Skeletal muscle tissue (tissue), 4 donors: ENCODE results near the gene IGFBP5. TPM values are rescaled to one million over a fixed set of nuclear protein-coding genes. Genes with fewer than 3 reads are reported as not detected.

ENCODE experiments used
- H3K27ac ChIP-seq: one replicate; pipeline ENCODE4 v1.7.0; 2013; ENCODE audit warnings: mild to moderate bottlenecking, low read depth, low read length, inconsistent platforms
- H3K27me3 ChIP-seq, 3 donors: one replicate each; pipeline ENCODE4 v1.7.0; 2013; ENCODE audit warnings: low read length in 3 of 3; ENCODE audit not compliant: control insufficient read depth in 3 of 3, insufficient read depth in 3 of 3
- H3K36me3 ChIP-seq, 3 donors: one replicate each; pipeline ENCODE4 v1.7.0; 2013; ENCODE audit warnings: low read length in 3 of 3; ENCODE audit not compliant: control insufficient read depth in 3 of 3, insufficient read depth in 3 of 3
- H3K4me1 ChIP-seq, 3 donors: one replicate each; pipeline ENCODE4 v1.7.0; 2013; ENCODE audit warnings: low read length in 3 of 3, mild to moderate bottlenecking in 3 of 3; ENCODE audit not compliant: control insufficient read depth in 3 of 3, insufficient read depth in 3 of 3
- H3K4me3 ChIP-seq, 3 donors: one replicate each; pipeline ENCODE4 v1.7.0; 2013; ENCODE audit warnings: low read length in 3 of 3
- H3K9ac ChIP-seq, 3 donors: one replicate each; pipeline ENCODE4 v1.7.0; 2013; ENCODE audit warnings: low read length in 3 of 3, mild to moderate bottlenecking in 3 of 3, moderate library complexity in 2 of 3, low read depth in 1 of 3
- H3K9me3 ChIP-seq, 3 donors: one replicate each; pipeline ENCODE4 v1.7.0; 2013; ENCODE audit warnings: low read length in 3 of 3; ENCODE audit not compliant: control insufficient read depth in 3 of 3
- total RNA-seq: library from RNA; depleted of rRNA; stranded (reverse); fragments of >200 nt; gene quantifications from one replicate; pipeline ENCODE4 v1.2.3, GENCODE V29; 2014
- donor health status: Osteomylitis.

Gene IGFBP5
- total RNA-seq, 1 donor from 2014 or later = 260 TPM

- Histone ChIP-seq H3K4me1 (peaks cover 11 to 20% (median 17%) of the 10 kb centered on the region in 3 donors), H3K27ac (no peak overlapping the region), H3K27me3 (peaks cover 31 to 46% (median 38%) of the 10 kb centered on the region in 3 donors), H3K9ac (no peak overlapping the region), H3K36me3 (no peaks in the 10 kb centered on the region), H3K4me3 (peak overlapping the region in 2 of 3 donors; percentile 59 to 68), H3K9me3 (no peaks in the 10 kb centered on the region)
These were observed 62.9 kb downstream of the IGFBP5 start for GRCh38 chr2:216632346-216632951.

DNA sequence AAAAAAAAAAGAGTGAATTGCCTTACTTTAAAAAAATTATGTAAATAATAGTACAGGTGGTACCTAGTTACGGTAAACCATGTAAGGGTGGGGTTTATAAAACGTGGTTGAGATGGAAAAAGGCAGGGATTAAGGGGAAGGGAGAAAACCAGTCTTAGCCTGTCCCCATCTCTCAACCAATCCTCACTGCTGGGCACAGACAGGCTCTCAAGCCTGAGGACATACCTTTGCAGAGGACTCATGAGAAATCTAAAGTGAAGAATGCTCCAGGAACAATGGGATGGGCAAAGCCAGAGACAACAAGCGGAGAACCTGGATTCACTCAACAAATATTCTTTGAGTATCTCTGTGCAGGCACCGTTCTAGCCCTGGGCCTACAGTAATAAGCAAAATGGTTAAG, 65.6 kb downstream of the IGFBP5 start:
- H3K4me3 ChIP-seq = no peak overlapping the region
- H3K27ac ChIP-seq = no peak overlapping the region
- no peaks in the 10 kb centered on the region for H3K9me3 ChIP-seq
- no peaks in the 10 kb centered on the region for H3K36me3 ChIP-seq
- H3K4me1 ChIP-seq = peaks cover 9 to 10% (median 9%) of the 10 kb centered on the region in 3 donors
- no peak overlapping the region for H3K9ac ChIP-seq
- peaks cover 7 to 21% (median 15%) of the 10 kb centered on the region in 3 donors for H3K27me3 ChIP-seq

DNA sequence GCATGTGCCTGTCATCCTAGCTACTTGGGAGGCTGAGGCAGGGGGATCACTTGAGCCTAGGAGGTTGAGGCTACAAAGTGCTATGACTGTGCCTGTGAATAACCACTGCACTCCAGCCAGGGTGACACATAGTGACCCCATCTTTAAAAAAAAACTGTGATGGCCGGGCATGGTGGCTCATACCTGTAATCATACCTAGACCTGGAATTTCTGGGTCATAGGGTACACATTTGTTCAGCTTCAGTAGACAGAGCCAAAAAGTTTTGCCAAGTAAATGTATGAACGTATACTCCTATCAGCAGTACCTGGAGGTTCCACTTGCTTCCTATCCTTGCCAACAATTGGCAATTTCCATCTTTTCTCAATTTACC, 68.5 kb downstream of the IGFBP5 start:
- Histone ChIP-seq H3K4me3 (no peak overlapping the region), H3K9ac (no peak overlapping the region), H3K27ac (no peak overlapping the region), H3K27me3 (no peaks in the 10 kb centered on the region), H3K9me3 (no peaks in the 10 kb centered on the region), H3K36me3 (no peaks in the 10 kb centered on the region), H3K4me1 (no peaks in the 10 kb centered on the region)

DNA sequence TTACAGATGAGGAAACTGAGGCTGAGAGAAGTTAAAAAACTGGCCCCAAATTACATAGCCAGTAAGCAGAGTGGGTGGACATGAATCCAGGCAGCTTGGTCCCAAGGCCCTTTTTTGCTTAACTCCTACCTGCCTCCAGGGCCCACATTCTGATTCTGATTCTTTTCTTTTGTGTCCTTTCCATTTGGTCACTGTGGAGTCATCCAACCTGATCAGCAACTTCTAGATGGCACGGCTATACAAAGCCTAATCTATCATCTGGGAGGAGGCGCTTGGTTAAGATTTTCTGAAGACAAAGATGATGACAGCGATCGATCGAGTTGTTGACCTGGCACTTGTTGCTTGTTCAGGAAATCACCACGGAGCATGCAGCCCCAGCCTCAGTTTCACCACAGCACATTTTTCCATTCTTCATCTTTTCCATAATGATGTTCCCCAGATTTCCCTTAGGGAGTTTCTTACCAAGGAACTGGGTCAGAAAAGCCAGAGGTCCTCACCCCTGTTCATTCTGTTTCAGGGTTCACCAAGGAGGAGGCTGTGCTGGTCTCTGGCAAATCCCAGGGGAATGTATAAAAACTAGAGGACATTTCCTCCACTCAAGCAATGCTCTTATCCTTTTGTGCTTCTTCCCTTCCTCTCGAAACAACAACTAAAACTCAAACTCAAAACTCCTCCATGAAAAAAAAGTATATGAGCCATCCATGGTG, 69.0 kb downstream of the IGFBP5 start:
- Histone ChIP-seq H3K4me1 (no peaks in the 10 kb centered on the region), H3K36me3 (no peaks in the 10 kb centered on the region), H3K4me3 (no peak overlapping the region), H3K9ac (no peak overlapping the region), H3K9me3 (no peaks in the 10 kb centered on the region), H3K27ac (no peak overlapping the region), H3K27me3 (no peaks in the 10 kb centered on the region)

- Histone ChIP-seq H3K27me3 (no peaks in the 10 kb centered on the region), H3K4me3 (no peak overlapping the region), H3K9me3 (no peaks in the 10 kb centered on the region), H3K4me1 (peaks cover 0 to 5% (median 4%) of the 10 kb centered on the region in 3 donors), H3K9ac (no peak overlapping the region), H3K36me3 (no peaks in the 10 kb centered on the region), H3K27ac (no peak overlapping the region)
These were observed 71.1 kb downstream of the IGFBP5 start for GRCh38 chr2:216624251-216624650.

- Histone ChIP-seq H3K9me3 (no peaks in the 10 kb centered on the region), H3K27ac (no peak overlapping the region), H3K36me3 (no peaks in the 10 kb centered on the region), H3K4me1 (peaks cover 0 to 5% (median 4%) of the 10 kb centered on the region in 3 donors), H3K9ac (no peak overlapping the region), H3K27me3 (no peaks in the 10 kb centered on the region), H3K4me3 (no peak overlapping the region)
These were observed 72.8 kb downstream of the IGFBP5 start for GRCh38 chr2:216622526-216622925.

Other genes starting within 250 kb of the IGFBP5 start
- gene RPL37A, start 196.7 kb downstream of the IGFBP5 start, total RNA-seq = 7,363 TPM
- gene IGFBP2, start 62.1 kb downstream of the IGFBP5 start, total RNA-seq = 99.7 TPM
- gene TNP1, start 164.5 kb upstream of the IGFBP5 start, total RNA-seq = not detected